ENCODE measurements around the gene ABLIM1.

Gene ABLIM1

DNA sequence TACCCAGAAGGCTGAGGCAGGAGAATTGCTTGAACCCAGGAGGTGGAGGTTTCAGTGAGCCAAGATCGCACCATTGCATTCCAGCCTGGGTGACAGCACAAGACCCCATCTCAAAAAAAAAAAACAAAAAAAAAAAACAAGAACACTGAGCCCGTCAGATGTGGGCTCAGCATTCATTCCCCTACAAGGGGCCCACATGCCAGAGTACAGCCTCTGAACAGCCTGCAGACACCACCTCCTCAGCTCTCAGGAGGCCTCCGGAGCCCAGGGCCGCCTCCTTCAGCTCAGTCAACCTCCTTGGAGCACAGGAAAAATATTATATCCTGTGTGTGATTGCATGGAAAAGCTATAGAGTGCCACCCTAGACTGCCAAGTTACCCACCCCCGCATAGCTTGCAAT is 112.3 kb downstream of the ABLIM1 start:
- no peak for TF ChIP-seq SP1 (IDR thresholded peaks at IDR 0.05)
- TF ChIP-seq BHLHE40 (IDR thresholded peaks at IDR 0.05; ENCODE audit: borderline replicate concordance): no peak
- TF ChIP-seq L3MBTL2 (conservative IDR thresholded peaks at IDR 0.05): no peak
- TF ChIP-seq NFRKB (IDR thresholded peaks at IDR 0.05): no peak
- TF ChIP-seq FOXM1 (IDR thresholded peaks at IDR 0.05; ENCODE audit: borderline replicate concordance): no peak
- no peak for TF ChIP-seq TARDBP (IDR thresholded peaks at IDR 0.05)
- TF ChIP-seq SUZ12 (IDR thresholded peaks at IDR 0.05): no peak
- no peak for TF ChIP-seq FOXA1 (IDR thresholded peaks at IDR 0.05)
- TF ChIP-seq ELF4 (IDR thresholded peaks at IDR 0.05): no peak
- TF ChIP-seq CTBP1 (IDR thresholded peaks at IDR 0.05; ENCODE audit: borderline replicate concordance): no peak
- TF ChIP-seq HDGF (IDR thresholded peaks at IDR 0.05; ENCODE audit: borderline replicate concordance): no peak
- TF ChIP-seq FOXK2 (IDR thresholded peaks at IDR 0.05): no peak
- TF ChIP-seq ZNF384 (IDR thresholded peaks at IDR 0.05): no peak
- no peak for TF ChIP-seq ARNT (IDR thresholded peaks at IDR 0.05)
- TF ChIP-seq LEF1 (IDR thresholded peaks at IDR 0.05; ENCODE audit: borderline replicate concordance): no peak
- TF ChIP-seq, protein P1, sequence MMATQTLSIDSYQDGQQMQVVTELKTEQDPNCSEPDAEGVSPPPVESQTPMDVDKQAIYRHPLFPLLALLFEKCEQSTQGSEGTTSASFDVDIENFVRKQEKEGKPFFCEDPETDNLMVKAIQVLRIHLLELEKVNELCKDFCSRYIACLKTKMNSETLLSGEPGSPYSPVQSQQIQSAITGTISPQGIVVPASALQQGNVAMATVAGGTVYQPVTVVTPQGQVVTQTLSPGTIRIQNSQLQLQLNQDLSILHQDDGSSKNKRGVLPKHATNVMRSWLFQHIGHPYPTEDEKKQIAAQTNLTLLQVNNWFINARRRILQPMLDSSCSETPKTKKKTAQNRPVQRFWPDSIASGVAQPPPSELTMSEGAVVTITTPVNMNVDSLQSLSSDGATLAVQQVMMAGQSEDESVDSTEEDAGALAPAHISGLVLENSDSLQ (IDR thresholded peaks at IDR 0.05): no peak
- ChIA-PET CTCF (interaction anchor here (0.6 kb wide), 1 partner anchor 74 kb away, joined by 4 read pairs; no protein-coding TSS in a partner anchor), POLR2A (no interaction called here)
- no peak for DNase-seq (ENCODE audit: extremely low spot score)

DNA sequence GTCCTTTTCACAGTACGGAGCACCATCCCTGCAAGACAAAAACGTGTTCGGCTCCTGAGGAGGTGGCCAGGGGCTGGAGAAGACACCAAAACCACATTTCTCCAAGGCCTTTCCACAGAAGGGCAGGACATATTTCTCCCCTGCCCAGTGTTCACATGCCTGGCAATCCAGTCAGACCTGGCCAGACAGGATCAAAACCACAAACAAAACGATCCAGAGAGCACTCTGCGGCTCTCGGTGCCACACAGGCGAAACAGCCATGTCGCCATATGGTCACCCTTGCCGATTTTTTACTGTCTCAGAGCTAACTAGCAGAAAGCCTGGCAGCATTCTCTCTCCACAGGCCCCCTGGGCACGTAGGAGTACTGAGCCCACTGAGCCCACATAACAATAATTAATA is 113.0 kb downstream of the ABLIM1 start:
- ChIA-PET POLR2A (no interaction called here), CTCF (no interaction called here)
- no peak for DNase-seq (ENCODE audit: extremely low spot score)
- no peak for TF ChIP-seq ZNF384 (IDR thresholded peaks at IDR 0.05)
- TF ChIP-seq NFRKB (IDR thresholded peaks at IDR 0.05): no peak
- TF ChIP-seq, protein P1 (IDR thresholded peaks at IDR 0.05): no peak
- no peak for TF ChIP-seq TARDBP (IDR thresholded peaks at IDR 0.05)
- no peak for TF ChIP-seq L3MBTL2 (conservative IDR thresholded peaks at IDR 0.05)
- no peak for TF ChIP-seq CTBP1 (IDR thresholded peaks at IDR 0.05; ENCODE audit: borderline replicate concordance)
- TF ChIP-seq ARNT (IDR thresholded peaks at IDR 0.05): no peak
- no peak for TF ChIP-seq FOXA1 (IDR thresholded peaks at IDR 0.05)
- no peak for TF ChIP-seq HDGF (IDR thresholded peaks at IDR 0.05; ENCODE audit: borderline replicate concordance)
- TF ChIP-seq SP1 (IDR thresholded peaks at IDR 0.05): no peak
- TF ChIP-seq BHLHE40 (IDR thresholded peaks at IDR 0.05; ENCODE audit: borderline replicate concordance): no peak
- no peak for TF ChIP-seq ELF4 (IDR thresholded peaks at IDR 0.05)
- TF ChIP-seq SUZ12 (IDR thresholded peaks at IDR 0.05): no peak

DNA sequence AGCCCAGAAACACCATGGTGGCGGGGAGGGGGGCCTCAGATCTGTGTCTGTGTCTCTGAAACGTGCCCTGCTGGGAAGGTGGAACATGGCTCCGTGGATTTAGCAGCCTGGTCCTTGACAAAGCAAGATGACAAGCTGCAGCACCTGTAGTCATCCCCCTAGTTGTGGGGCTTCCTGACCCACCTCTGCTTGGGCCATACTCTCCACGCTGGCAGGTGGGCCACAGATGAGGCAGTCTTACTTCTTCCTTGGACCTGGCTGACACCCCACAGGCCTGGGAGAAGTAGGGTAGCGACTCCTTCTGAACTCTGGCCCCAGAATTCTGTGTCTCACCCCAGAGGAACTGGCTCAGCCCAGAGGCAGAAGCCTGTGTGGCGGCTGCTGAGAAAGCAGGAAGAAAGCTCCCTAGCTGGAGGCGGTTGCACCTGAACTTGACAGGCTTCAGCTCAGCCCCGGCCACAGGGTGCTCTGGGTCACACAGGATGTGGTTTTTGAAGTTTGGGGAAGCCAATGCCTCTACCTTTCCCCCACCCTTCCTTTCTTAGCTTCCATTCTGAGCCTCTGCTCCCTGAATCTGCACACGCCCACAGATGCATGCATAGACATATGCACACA is 113.9 kb downstream of the ABLIM1 start:
- ChIA-PET CTCF (no interaction called here), POLR2A (interaction anchor here (0.6 kb wide), 1 partner anchor 162 kb away, joined by 3 read pairs; no protein-coding TSS in a partner anchor)
- DNase-seq (ENCODE audit: extremely low spot score): no peak
- TF ChIP-seq SUZ12 (IDR thresholded peaks at IDR 0.05): no peak
- no peak for TF ChIP-seq BHLHE40 (IDR thresholded peaks at IDR 0.05; ENCODE audit: borderline replicate concordance)
- TF ChIP-seq, protein P1 (IDR thresholded peaks at IDR 0.05): no peak
- no peak for TF ChIP-seq LEF1 (IDR thresholded peaks at IDR 0.05; ENCODE audit: borderline replicate concordance)
- TF ChIP-seq ARNT (IDR thresholded peaks at IDR 0.05): no peak
- TF ChIP-seq HDGF (IDR thresholded peaks at IDR 0.05; ENCODE audit: borderline replicate concordance): no peak
- no peak for TF ChIP-seq TARDBP (IDR thresholded peaks at IDR 0.05)
- TF ChIP-seq ELF4 (IDR thresholded peaks at IDR 0.05): no peak
- TF ChIP-seq FOXM1 (IDR thresholded peaks at IDR 0.05; ENCODE audit: borderline replicate concordance): no peak
- TF ChIP-seq SP1 (IDR thresholded peaks at IDR 0.05): no peak
- no peak for TF ChIP-seq FOXK2 (IDR thresholded peaks at IDR 0.05)
- TF ChIP-seq L3MBTL2 (conservative IDR thresholded peaks at IDR 0.05): no peak
- TF ChIP-seq ZNF384 (IDR thresholded peaks at IDR 0.05): no peak

DNA sequence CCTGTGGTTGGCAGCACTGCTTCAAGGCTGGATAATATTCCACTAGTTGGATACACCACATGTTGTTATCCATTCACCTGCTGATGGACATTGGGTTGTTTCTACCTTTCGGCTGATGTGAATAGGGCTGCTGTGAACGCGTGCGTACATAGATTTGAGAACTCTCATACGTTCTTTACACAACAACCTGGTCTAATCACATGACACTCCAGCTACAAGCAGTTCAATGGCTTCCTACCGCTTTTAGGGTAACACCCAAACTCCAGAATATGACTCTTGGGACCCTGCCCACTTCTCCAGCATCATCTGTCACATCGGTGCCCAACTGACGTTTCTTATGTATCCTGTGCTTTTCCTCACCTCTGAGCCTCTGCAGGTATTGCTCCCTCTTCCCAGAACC is 114.6 kb downstream of the ABLIM1 start:
- TF ChIP-seq NFRKB (IDR thresholded peaks at IDR 0.05) (no peak), LEF1 (IDR thresholded peaks at IDR 0.05; ENCODE audit: borderline replicate concordance) (no peak), FOXM1 (IDR thresholded peaks at IDR 0.05; ENCODE audit: borderline replicate concordance) (no peak), SUZ12 (IDR thresholded peaks at IDR 0.05) (no peak), ARNT (IDR thresholded peaks at IDR 0.05) (no peak), ELF4 (IDR thresholded peaks at IDR 0.05) (no peak), CTBP1 (IDR thresholded peaks at IDR 0.05; ENCODE audit: borderline replicate concordance) (no peak), TARDBP (IDR thresholded peaks at IDR 0.05) (no peak), FOXK2 (IDR thresholded peaks at IDR 0.05) (no peak), SP1 (IDR thresholded peaks at IDR 0.05) (no peak), BHLHE40 (IDR thresholded peaks at IDR 0.05; ENCODE audit: borderline replicate concordance) (no peak), ZNF384 (IDR thresholded peaks at IDR 0.05) (no peak), L3MBTL2 (conservative IDR thresholded peaks at IDR 0.05) (no peak), FOXA1 (IDR thresholded peaks at IDR 0.05) (no peak), HDGF (IDR thresholded peaks at IDR 0.05; ENCODE audit: borderline replicate concordance) (no peak)
- TF ChIP-seq, protein P1 (IDR thresholded peaks at IDR 0.05): no peak
- no peak for DNase-seq (ENCODE audit: extremely low spot score)
- CTCF ChIA-PET: no interaction called here
- POLR2A ChIA-PET: no interaction called here

DNA sequence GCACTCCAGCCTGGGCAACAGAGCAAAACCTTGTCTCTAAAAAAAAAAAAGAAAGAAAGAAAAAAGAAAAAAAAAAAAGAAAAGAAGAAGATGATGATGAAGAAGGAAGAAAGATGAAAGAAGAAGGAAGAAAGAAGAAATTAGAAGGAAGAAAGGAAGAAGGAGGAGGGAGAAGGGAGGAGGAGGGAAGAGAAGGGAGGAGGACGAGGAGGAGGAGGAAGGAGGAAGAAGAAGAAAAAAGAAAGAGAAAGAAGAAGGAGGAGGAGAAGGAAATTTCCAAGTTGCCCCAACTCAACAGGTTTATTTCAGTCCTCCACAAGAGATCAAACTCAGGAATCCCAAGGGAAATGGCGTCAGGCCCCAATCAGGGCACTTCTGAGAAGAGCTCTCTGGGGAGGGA is 115.7 kb downstream of the ABLIM1 start:
- POLR2A ChIA-PET: no interaction called here
- CTCF ChIA-PET: no interaction called here
- DNase-seq (ENCODE audit: extremely low spot score): no peak
- no peak for TF ChIP-seq SUZ12 (IDR thresholded peaks at IDR 0.05)
- no peak for TF ChIP-seq LEF1 (IDR thresholded peaks at IDR 0.05; ENCODE audit: borderline replicate concordance)

Measured in HEK293T (cell line).